Stimulated activated CD8-positive, alpha-beta memory T cell treated with anti-CD3 and anti-CD28 coated beads, Interleukin-7, amount 100 ng/mL, for 48 hours (primary cell): ENCODE measurements around the gene WDR43.

ENCODE experiments used
- DNase-seq, 2 donors: peaks; one replicate each; pipeline ENCODE4 v3.0.0-alpha.2; 2020; ENCODE audit warnings: low read depth in 1 of 2; ENCODE audit errors: extremely low read depth in 1 of 2

Gene WDR43

GRCh38 chr2:28991021-28991420, 96.6 kb downstream of the WDR43 start:
- DNase-seq, result no peak

GRCh38 chr2:28991460-28991859, 97.0 kb downstream of the WDR43 start:
- no peak for DNase-seq

- DNase-seq, result no peak
Measured at GRCh38 chr2:28993206-28993960, 98.9 kb downstream of the WDR43 start.

- no peak for DNase-seq
Measured at GRCh38 chr2:28994074-28994473, 99.6 kb downstream of the WDR43 start.

GRCh38 chr2:28994679-28995078, 100.2 kb downstream of the WDR43 start:
- no peak for DNase-seq

- DNase-seq, result no peak
Measured at GRCh38 chr2:28995765-28996750, 101.6 kb downstream of the WDR43 start.

- DNase-seq, result no peak
Measured at GRCh38 chr2:28997237-28997846, 102.9 kb downstream of the WDR43 start.
